HEK293 (cell line): ENCODE data around the gene CLIP3.

Experiments used
- ATF2 ChIP-seq: fragments of 450-650 bp; formaldehyde crosslinking; IDR thresholded peaks from 2 replicates; pipeline ENCODE4 v1.5.1; 2016; ENCODE audit warnings: missing biosample characterization, missing genetic modification characterization, low read depth
- EGR2 ChIP-seq: fragments of 450-650 bp; formaldehyde crosslinking; IDR thresholded peaks from 2 replicates; pipeline ENCODE4 v1.5.1; 2016; ENCODE audit warnings: low read depth, missing biosample characterization, missing genetic modification characterization
- HOXD13 ChIP-seq: sonication (generic); formaldehyde crosslinking; IDR thresholded peaks from 2 replicates; pipeline ENCODE4 v1.8.0; 2022; ENCODE audit warnings: missing genetic modification reagents, borderline replicate concordance
- KLF10 ChIP-seq: fragments of 450-650 bp; IDR thresholded peaks from 2 replicates; pipeline ENCODE4 v1.5.1; 2018; ENCODE audit warnings: missing biosample characterization, mild to moderate bottlenecking, missing genetic modification characterization
- PATZ1 ChIP-seq: fragments of 450-650 bp; formaldehyde crosslinking; IDR thresholded peaks from 2 replicates; pipeline ENCODE4 v1.5.1; 2016; ENCODE audit warnings: missing biosample characterization, missing genetic modification characterization
- SP2 ChIP-seq: fragments of 450-650 bp; formaldehyde crosslinking; IDR thresholded peaks from 2 replicates; pipeline ENCODE4 v1.5.1; 2016; ENCODE audit warnings: missing biosample characterization, missing genetic modification characterization
- YY1 ChIP-seq: fragments of 450-650 bp; formaldehyde crosslinking; IDR thresholded peaks from 2 replicates; pipeline ENCODE4 v1.5.1; 2018; ENCODE audit warnings: missing biosample characterization, missing genetic modification characterization
- ZBTB1 ChIP-seq: fragments of 450-650 bp; formaldehyde crosslinking; IDR thresholded peaks from 2 replicates; pipeline ENCODE4 v1.5.1; 2016; ENCODE audit warnings: missing biosample characterization, missing genetic modification characterization
- ZBTB21 ChIP-seq: fragments of 450-650 bp; formaldehyde crosslinking; IDR thresholded peaks from 2 replicates; pipeline ENCODE4 v1.5.1; 2017; ENCODE audit warnings: missing biosample characterization, missing genetic modification characterization
- ZBTB7A ChIP-seq: fragments of 450-650 bp; formaldehyde crosslinking; IDR thresholded peaks from 2 replicates; pipeline ENCODE4 v1.5.1; 2016; ENCODE audit warnings: low read depth, missing biosample characterization, missing genetic modification characterization
- ZEB2 ChIP-seq: fragments of 450-650 bp; formaldehyde crosslinking; IDR thresholded peaks from 2 replicates; pipeline ENCODE4 v1.5.1; 2016; ENCODE audit warnings: missing biosample characterization, missing genetic modification characterization
- ZFHX2 ChIP-seq: fragments of 450-650 bp; formaldehyde crosslinking; conservative IDR thresholded peaks from 2 replicates; pipeline ENCODE4 v1.5.1; 2016; ENCODE audit warnings: missing biosample characterization, missing genetic modification characterization
- ZNF121 ChIP-seq: fragments of 450-650 bp; formaldehyde crosslinking; IDR thresholded peaks from 2 replicates; pipeline ENCODE4 v1.5.1; 2016; ENCODE audit warnings: missing biosample characterization, missing genetic modification characterization
- ZNF133 ChIP-seq: fragments of 450-650 bp; formaldehyde crosslinking; IDR thresholded peaks from 2 replicates; pipeline ENCODE4 v1.5.1; 2016; ENCODE audit warnings: missing biosample characterization, missing genetic modification characterization
- ZNF157 ChIP-seq: fragments of 450-650 bp; formaldehyde crosslinking; IDR thresholded peaks from 2 replicates; pipeline ENCODE4 v1.5.1; 2016; ENCODE audit warnings: missing biosample characterization, missing genetic modification characterization
- ZNF248 ChIP-seq: fragments of 450-650 bp; formaldehyde crosslinking; IDR thresholded peaks from 2 replicates; pipeline ENCODE4 v1.5.1; 2017; ENCODE audit warnings: missing biosample characterization, missing genetic modification characterization
- ZNF266 ChIP-seq: fragments of 450-650 bp; formaldehyde crosslinking; IDR thresholded peaks from 2 replicates; pipeline ENCODE4 v1.5.1; 2016; ENCODE audit warnings: missing biosample characterization, missing genetic modification characterization, low read depth
- ZNF366 ChIP-seq: fragments of 450-650 bp; formaldehyde crosslinking; conservative IDR thresholded peaks from 2 replicates; pipeline ENCODE4 v1.5.1; 2016; ENCODE audit warnings: missing biosample characterization, missing genetic modification characterization
- ZNF394 ChIP-seq: fragments of 450-650 bp; formaldehyde crosslinking; IDR thresholded peaks from 2 replicates; pipeline ENCODE4 v1.5.1; 2016; ENCODE audit warnings: missing biosample characterization, missing genetic modification characterization, mild to moderate bottlenecking, moderate library complexity, borderline replicate concordance
- ZNF398 ChIP-seq: fragments of 450-650 bp; formaldehyde crosslinking; IDR thresholded peaks from 2 replicates; pipeline ENCODE4 v1.5.1; 2017; ENCODE audit warnings: missing biosample characterization, missing genetic modification characterization
- ZNF510 ChIP-seq: fragments of 450-650 bp; formaldehyde crosslinking; IDR thresholded peaks from 2 replicates; pipeline ENCODE4 v1.5.1; 2018; ENCODE audit warnings: mild to moderate bottlenecking, missing genetic modification characterization, missing biosample characterization; ENCODE audit not compliant: insufficient replicate concordance
- ZNF513 ChIP-seq: fragments of 450-650 bp; IDR thresholded peaks from 2 replicates; pipeline ENCODE4 v1.5.1; 2018; ENCODE audit warnings: missing biosample characterization, missing genetic modification characterization
- ZNF585B ChIP-seq: fragments of 450-650 bp; formaldehyde crosslinking; IDR thresholded peaks from 2 replicates; pipeline ENCODE4 v1.5.1; 2016; ENCODE audit warnings: missing biosample characterization, missing genetic modification characterization
- ZNF600 ChIP-seq: fragments of 450-650 bp; formaldehyde crosslinking; IDR thresholded peaks from 2 replicates; pipeline ENCODE4 v1.5.1; 2016; ENCODE audit warnings: missing biosample characterization, missing genetic modification characterization
- ZNF629 ChIP-seq: fragments of 450-650 bp; formaldehyde crosslinking; IDR thresholded peaks from 2 replicates; pipeline ENCODE4 v1.5.1; 2017; ENCODE audit warnings: missing biosample characterization, missing genetic modification characterization
- ZNF707 ChIP-seq: fragments of 450-650 bp; formaldehyde crosslinking; IDR thresholded peaks from 2 replicates; pipeline ENCODE4 v1.5.1; 2016; ENCODE audit warnings: missing biosample characterization, missing genetic modification characterization
- ZNF777 ChIP-seq: fragments of 450-650 bp; formaldehyde crosslinking; IDR thresholded peaks from 2 replicates; pipeline ENCODE4 v1.5.1; 2017; ENCODE audit warnings: missing biosample characterization, missing genetic modification characterization, borderline replicate concordance
- TF ChIP-seq, protein P1 (sequence below): fragments of 450-650 bp; IDR thresholded peaks from 2 replicates; pipeline ENCODE4 v1.5.1; 2018; ENCODE audit warnings: missing biosample characterization, mild to moderate bottlenecking, missing genetic modification characterization
- TF ChIP-seq, protein P2 (sequence below): fragments of 450-650 bp; formaldehyde crosslinking; IDR thresholded peaks from 2 replicates; pipeline ENCODE4 v1.5.1; 2017; ENCODE audit warnings: missing biosample characterization, missing genetic modification characterization

CLIP3 gene

DNA sequence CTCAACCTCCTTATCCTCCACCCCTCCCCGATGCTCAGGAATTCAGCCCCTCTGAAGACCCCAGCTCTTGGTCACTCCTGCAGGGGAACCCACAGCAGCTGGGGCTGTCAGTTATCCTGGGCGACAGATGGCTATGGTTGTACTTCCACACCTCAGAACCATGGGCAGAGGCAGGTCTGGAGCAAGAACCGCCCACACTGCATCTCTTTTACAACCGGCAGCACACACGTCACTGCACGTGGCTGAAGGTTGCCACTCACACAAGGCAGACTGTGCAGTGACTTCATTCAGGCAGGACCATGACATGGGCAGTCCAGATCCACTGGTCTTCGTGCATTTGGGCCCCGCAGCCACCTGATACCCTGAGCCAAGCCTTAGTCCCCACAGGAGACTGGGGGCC lies 59.2 kb downstream of the CLIP3 start (continued):
- TF ChIP-seq ATF2 (tag by site-specific recombination) = 0 out of 2 replicates have a peak, but pooled peaks have one; percentile 8
- no peak for TF ChIP-seq KLF10 (tag by site-specific recombination)
- TF ChIP-seq PATZ1 (tag by site-specific recombination) = no peak
- TF ChIP-seq ZFHX2 = peak; percentile 93
- no peak for TF ChIP-seq HOXD13 (CRISPR knock-in tag)
- TF ChIP-seq, protein P1, sequence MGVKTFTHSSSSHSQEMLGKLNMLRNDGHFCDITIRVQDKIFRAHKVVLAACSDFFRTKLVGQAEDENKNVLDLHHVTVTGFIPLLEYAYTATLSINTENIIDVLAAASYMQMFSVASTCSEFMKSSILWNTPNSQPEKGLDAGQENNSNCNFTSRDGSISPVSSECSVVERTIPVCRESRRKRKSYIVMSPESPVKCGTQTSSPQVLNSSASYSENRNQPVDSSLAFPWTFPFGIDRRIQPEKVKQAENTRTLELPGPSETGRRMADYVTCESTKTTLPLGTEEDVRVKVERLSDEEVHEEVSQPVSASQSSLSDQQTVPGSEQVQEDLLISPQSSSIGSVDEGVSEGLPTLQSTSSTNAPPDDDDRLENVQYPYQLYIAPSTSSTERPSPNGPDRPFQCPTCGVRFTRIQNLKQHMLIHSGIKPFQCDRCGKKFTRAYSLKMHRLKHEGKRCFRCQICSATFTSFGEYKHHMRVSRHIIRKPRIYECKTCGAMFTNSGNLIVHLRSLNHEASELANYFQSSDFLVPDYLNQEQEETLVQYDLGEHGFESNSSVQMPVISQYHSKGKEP (tag by site-specific recombination) = no peak
- TF ChIP-seq ZNF513 (tag by site-specific recombination) = no peak
- no peak for TF ChIP-seq YY1 (tag by site-specific recombination)
- no peak for TF ChIP-seq ZNF121
- peak; percentile 48 for TF ChIP-seq SP2 (tag by site-specific recombination)
- TF ChIP-seq ZNF398 (tag by site-specific recombination) = no peak
- TF ChIP-seq ZNF585B (tag by site-specific recombination) = no peak
- TF ChIP-seq ZNF629 (tag by site-specific recombination) = peak; percentile 79
- peak; percentile 88 for TF ChIP-seq EGR2 (tag by site-specific recombination)
- TF ChIP-seq ZNF266 = no peak
- no peak for TF ChIP-seq ZNF133 (tag by site-specific recombination)
- no peak for TF ChIP-seq ZBTB1 (tag by site-specific recombination)
- TF ChIP-seq ZNF248 (tag by site-specific recombination) = no peak
- no peak for TF ChIP-seq ZNF394
- no peak for TF ChIP-seq ZEB2 (tag by site-specific recombination)
- TF ChIP-seq ZNF366 = no peak
- TF ChIP-seq, protein P2, sequence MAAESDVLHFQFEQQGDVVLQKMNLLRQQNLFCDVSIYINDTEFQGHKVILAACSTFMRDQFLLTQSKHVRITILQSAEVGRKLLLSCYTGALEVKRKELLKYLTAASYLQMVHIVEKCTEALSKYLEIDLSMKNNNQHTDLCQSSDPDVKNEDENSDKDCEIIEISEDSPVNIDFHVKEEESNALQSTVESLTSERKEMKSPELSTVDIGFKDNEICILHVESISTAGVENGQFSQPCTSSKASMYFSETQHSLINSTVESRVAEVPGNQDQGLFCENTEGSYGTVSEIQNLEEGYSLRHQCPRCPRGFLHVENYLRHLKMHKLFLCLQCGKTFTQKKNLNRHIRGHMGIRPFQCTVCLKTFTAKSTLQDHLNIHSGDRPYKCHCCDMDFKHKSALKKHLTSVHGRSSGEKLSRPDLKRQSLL (tag by site-specific recombination) = no peak
- no peak for TF ChIP-seq ZNF777 (tag by site-specific recombination)
- peak; percentile 41; the same call in 1 of the 2 replicates for TF ChIP-seq ZBTB21 (tag by site-specific recombination)
- TF ChIP-seq ZNF707 = no peak
- TF ChIP-seq ZBTB7A (tag by site-specific recombination) = no peak
- peak; percentile 67 for TF ChIP-seq ZNF600 (tag by site-specific recombination)
- TF ChIP-seq ZNF157 = no peak
- no peak for TF ChIP-seq ZNF510 (tag by site-specific recombination)
